IPS-15b (cell line): ENCODE data around the gene KHK.

Experiments used
- H3K27me3 ChIP-seq: one replicate; pipeline ENCODE4 v1.6.1; 2013; ENCODE audit warnings: low read length; ENCODE audit not compliant: control insufficient read depth, insufficient read depth
- H3K36me3 ChIP-seq: one replicate; pipeline ENCODE4 v1.6.1; 2013; ENCODE audit warnings: low read length; ENCODE audit not compliant: control insufficient read depth, insufficient read depth
- H3K4me1 ChIP-seq: one replicate; pipeline ENCODE4 v1.6.1; 2013; ENCODE audit warnings: mild to moderate bottlenecking, low read length; ENCODE audit not compliant: control insufficient read depth, insufficient read depth
- H3K4me3 ChIP-seq: one replicate; pipeline ENCODE4 v1.5.1; 2013; ENCODE audit warnings: low read depth, low read length
- H3K9ac ChIP-seq: one replicate; pipeline ENCODE4 v1.6.1; 2013; ENCODE audit warnings: low read depth, mild to moderate bottlenecking, low read length
- H3K9me3 ChIP-seq: one replicate; pipeline ENCODE4 v1.6.1; 2013; ENCODE audit warnings: mild to moderate bottlenecking, low read length; ENCODE audit not compliant: control insufficient read depth, insufficient read depth

KHK gene

DNA sequence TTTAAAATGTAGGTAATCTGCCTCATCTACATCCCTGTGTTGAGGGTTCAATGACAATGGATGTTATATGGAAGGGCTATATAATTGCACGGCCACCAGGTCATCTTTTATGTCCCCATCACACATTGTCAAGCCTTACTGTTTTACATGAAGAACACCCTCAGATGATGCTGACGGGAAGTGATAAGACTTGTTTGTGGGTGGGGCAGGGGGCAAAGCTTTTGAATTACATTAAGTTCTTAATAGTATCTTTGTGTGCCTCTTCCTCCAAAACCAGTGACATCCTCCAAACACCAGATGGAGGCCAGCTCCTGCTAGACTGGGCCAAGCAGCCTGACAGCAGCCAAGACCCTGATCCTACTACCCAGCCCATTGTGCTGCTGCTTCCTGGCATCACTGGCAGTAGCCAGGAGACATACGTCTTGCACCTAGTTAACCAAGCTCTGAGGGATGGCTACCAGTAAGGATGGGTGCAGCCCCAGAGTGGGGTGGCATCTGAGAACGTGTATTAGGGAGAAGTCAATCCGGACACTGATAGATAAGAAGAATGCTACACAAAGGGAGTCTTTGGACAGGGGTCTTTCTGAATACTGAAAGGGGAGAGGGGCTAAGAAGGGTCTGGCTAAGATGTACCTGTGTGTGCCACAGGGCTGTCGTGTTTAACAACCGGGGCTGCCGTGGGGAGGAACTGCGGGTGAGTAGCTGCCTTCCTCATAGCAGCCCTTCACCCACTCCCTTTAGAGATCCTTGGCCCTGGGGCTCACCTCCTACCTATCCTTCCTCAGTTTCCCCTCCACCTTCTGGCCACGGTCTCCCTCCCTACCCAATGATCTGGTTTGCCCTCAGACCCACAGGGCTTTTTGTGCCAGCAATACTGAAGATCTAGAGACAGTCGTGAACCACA lies 42.3 kb downstream of the KHK start:
- H3K4me3 ChIP-seq: no peak overlapping the region
- H3K9ac ChIP-seq: no peak overlapping the region
- peaks cover 3% of the 10 kb centered on the region for H3K4me1 ChIP-seq
- H3K9me3 ChIP-seq: no peaks in the 10 kb centered on the region
- peaks cover 31% of the 10 kb centered on the region for H3K36me3 ChIP-seq
- peaks cover 8% of the 10 kb centered on the region for H3K27me3 ChIP-seq

DNA sequence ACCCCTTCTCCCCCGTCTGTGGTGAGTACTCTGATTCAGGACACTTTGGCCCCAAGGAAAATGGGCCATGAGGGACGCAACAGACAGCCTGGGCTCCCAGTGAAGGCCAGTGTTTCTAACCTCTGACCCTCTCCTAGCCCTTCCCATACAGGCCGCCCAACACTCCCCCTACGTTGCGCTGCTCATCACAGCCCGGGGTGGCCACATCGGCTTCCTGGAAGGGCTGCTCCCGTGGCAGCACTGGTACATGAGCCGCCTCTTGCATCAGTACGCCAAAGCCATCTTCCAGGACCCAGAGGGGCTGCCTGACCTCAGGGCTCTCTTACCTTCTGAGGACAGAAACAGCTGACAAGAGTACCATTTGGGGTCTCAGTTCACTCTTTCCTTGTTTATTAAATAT lies 43.8 kb downstream of the KHK start:
- Histone ChIP-seq H3K4me3 (no peak overlapping the region), H3K9me3 (no peaks in the 10 kb centered on the region), H3K9ac (no peak overlapping the region), H3K4me1 (peaks cover 3% of the 10 kb centered on the region), H3K27me3 (no peaks in the 10 kb centered on the region), H3K36me3 (peaks cover 34% of the 10 kb centered on the region)

DNA sequence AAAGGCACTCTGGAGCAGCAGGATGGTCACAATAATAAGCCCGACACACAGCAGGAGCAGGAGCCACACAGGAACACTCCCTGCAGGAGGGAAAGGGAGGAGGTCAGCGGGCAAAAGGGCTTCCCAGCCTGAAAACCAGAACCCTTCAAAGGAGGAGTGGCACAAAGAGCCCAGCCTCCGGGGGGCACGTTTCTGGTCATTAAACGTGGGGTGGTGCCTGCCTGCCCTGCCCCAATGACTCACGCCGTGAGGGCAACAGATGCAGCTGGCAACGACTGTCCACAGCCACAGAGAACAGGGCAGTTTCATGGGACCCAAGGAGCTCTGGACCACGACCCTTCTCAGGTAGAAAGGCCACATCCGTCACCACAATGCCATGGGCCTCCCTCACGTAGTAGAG lies 44.9 kb downstream of the KHK start:
- Histone ChIP-seq H3K9me3 (no peaks in the 10 kb centered on the region), H3K9ac (no peak overlapping the region), H3K27me3 (no peaks in the 10 kb centered on the region), H3K4me3 (no peak overlapping the region), H3K36me3 (peaks cover 34% of the 10 kb centered on the region), H3K4me1 (peaks cover 3% of the 10 kb centered on the region)

DNA sequence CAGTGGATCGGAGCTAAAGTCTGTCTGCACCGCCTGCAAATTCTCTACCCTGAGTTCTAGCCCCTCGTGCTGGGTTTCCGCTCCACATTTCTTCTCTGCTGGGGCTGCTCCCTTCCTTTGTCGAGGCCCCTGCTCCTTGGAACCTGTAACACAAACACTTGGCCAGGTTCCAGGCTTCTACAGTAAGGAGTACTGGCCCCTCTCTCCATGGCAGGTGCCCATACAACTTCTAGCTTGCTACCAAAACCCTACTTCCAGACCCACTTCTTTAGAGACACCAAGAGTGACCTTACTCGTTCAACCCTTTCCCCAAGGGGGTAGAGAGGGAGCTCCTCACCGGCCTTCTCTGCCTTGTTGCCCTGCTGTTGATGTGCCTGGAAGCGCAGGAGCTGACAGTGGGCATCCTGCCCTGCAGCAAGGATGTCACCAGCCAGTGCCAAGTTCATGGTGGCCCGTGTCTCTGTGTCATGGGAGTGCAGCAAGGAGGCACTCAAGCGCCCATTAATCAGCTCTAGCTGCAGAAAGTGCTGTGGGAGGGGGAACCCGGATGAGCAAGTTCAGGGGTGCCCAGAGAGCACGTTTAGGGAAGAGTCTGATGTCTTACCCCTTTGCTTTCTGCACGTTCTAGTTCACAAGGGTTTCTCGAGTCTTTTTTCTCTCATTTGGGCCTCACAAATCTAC lies 46.8 kb downstream of the KHK start:
- peak overlapping the region; percentile 79 for H3K4me3 ChIP-seq
- H3K4me1 ChIP-seq: peaks cover 3% of the 10 kb centered on the region
- H3K36me3 ChIP-seq: peaks cover 34% of the 10 kb centered on the region

DNA sequence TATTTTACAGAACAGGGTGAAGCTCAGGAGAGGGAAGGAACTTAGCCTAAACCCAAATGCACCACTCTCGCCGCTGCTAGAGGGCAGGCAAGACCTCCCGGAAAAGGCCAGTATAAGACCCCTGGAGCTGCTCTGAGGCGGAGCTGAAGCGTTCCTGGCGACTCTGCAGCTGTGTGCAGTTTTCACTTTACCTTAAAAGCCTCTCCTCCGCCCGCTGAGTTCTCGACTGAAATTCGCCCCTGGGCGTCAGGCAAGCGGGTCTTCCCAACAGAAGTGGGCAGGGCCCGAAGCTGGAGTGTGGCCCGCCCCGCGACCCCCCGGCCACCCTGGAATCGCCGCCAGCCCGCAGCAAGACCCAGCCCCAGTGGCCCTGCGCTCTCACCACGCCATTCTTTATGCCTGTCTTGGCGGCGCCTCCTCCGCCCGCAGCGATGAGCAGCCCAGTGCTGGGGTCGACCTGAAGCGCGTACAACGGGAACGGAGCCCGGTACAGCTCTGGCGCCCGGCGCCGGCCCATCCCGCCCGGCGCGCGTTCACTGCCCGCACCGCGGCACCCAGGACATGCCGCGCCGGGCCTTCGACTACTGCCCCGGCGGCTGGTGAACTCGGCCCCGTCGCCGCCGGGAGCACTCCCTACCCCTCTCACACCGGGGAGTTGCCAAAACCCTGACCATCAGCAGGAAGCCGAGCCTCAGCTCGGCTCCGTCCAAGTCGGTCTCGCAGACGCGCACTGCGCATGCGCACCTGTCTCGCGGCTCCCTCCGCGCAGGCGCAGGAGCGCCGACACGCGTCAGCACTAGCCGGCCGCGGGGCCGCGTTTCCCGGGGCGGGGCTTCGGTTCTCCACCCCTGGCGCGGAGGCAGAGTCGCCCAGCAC lies 47.6 kb downstream of the KHK start, which contains the start of gene PREB:
PREB (minus strand) TSS at position 732 of the 876 bp plus-strand sequence; CDS start at position 517, 215 bp downstream.
- Histone ChIP-seq H3K9ac (peak within 1 kb of the TSS; percentile 83), H3K4me1 (peaks cover 3% of the 10 kb centered on the region), H3K27me3 (no peaks in the 10 kb centered on the region), H3K4me3 (peak within 1 kb of the TSS; percentile 79), H3K36me3 (peaks cover 34% of the 10 kb centered on the region), H3K9me3 (no peaks in the 10 kb centered on the region)

More for the DNA sequence above, 46.8 kb downstream of the KHK start:
- H3K27me3 ChIP-seq: no peaks in the 10 kb centered on the region
- peak overlapping the region; percentile 68 for H3K9ac ChIP-seq
- H3K9me3 ChIP-seq: no peaks in the 10 kb centered on the region

DNA sequence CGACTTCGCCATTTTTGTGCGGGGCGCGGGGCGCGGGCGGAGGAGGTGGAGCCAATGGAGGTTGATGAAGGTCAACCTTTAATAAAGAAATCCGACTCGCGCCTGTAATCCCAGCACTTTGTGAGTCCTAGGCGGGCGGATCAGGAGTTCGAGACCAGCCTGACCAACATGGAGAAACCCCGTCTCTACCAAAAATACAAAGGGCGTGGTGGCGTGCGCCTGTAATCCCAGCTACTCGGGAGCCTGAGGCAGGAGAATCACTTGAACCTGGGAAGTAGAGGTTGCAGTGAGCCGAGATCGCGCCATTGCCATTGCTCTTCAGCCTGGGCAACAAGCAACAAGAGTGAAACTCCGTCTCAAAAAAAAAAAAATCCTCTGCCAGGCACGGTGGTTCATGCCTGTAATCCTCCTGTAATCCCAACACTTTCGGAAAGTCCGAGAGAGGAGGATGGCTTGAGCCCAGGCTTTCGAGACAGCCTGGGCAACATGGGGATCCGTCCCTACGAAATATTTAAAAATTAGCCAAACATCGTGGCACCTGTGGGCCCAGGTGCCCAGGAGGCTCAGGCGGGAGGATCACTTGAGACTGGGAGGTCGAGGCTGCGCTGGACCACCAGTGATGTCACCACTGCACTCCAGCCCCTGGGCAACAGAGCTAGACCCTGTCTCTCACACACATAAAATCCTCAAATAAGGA lies 48.4 kb downstream of the KHK start:
- Histone ChIP-seq H3K27me3 (no peaks in the 10 kb centered on the region), H3K4me3 (peak overlapping the region; percentile 52), H3K9me3 (no peaks in the 10 kb centered on the region), H3K9ac (peak overlapping the region; percentile 83), H3K36me3 (peaks cover 31% of the 10 kb centered on the region), H3K4me1 (peaks cover 3% of the 10 kb centered on the region)

DNA sequence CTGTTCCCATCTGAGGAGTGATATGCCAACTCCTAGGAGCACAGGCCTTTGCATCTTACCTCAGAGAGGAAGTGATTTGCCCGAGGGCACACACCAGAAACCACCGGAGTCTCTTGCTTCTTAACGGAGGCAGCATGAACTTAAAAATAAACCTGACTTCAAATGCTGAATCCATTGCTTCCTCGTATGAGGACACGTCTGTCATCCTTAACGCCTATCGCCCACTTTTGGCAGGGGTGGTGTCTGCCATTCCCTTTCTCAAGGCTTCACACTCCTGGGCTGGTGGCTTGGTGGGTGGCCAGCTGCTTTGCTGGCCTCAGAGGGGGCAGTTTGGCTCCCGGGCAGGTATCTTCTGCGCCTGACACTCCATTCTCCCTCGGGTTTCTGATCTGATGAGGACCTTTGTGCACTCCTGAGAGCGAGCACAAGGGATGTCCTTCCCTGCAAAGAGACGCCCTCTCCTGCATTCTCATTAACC lies 48.9 kb downstream of the KHK start:
- Histone ChIP-seq H3K36me3 (peaks cover 26% of the 10 kb centered on the region), H3K4me1 (peaks cover 3% of the 10 kb centered on the region), H3K27me3 (no peaks in the 10 kb centered on the region), H3K4me3 (no peak overlapping the region), H3K9ac (no peak overlapping the region), H3K9me3 (no peaks in the 10 kb centered on the region)

DNA sequence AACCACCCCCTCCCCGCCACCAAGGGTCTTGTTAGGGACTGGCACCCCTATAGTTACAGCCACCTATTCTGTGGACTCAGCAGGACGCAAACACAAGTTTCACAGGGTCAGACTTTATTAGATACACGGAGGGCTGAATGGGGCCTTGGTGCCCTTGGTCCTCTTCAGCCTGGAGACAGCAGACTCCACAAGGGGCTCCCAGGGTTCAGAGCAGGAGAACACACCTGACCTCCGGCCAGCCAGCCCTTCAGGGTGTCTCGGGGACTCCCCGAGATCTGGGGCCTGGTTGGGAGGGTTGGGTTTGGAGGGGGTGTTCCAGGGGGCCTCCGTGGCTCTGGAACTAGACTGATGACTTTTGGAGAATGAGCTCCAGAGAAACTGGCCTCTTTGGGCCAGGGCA lies 50.2 kb downstream of the KHK start:
- peaks cover 17% of the 10 kb centered on the region for H3K36me3 ChIP-seq
- H3K9ac ChIP-seq: no peak overlapping the region
- peaks cover 3% of the 10 kb centered on the region for H3K4me1 ChIP-seq
- no peaks in the 10 kb centered on the region for H3K9me3 ChIP-seq
- no peaks in the 10 kb centered on the region for H3K27me3 ChIP-seq
- no peak overlapping the region for H3K4me3 ChIP-seq

DNA sequence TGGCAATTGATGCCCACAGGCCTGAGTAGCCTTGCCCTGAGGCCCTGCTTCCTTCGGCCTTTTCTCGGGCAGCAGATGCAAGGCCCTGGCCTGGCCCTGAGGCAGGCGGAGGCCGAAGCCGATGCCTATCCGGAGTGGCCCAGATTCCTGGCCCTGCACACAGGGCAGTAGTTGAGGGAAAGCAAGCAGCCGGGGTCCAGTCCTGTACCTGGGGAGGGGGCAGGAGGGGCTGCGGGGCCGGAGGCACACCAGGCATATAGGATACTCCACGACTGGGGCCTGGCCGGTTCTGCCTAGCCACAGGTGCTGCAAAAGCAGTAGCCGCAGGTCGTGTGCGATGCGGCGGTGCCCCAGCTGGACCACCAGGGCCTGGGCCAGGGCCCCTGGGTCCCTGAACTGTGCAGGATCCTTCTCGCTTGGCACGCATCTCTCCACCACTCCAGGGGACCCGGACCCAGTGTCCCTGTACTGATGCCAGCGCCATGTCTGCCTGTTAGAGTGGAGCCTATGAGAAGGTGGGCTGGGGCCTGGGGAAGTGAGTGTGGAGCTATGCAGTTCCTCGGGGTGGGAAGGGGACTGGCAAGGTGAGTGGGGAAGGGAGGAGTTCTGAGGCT lies 50.9 kb downstream of the KHK start:
- Histone ChIP-seq H3K9ac (no peak overlapping the region), H3K9me3 (no peaks in the 10 kb centered on the region), H3K27me3 (no peaks in the 10 kb centered on the region), H3K36me3 (peaks cover 10% of the 10 kb centered on the region), H3K4me3 (no peak overlapping the region), H3K4me1 (peaks cover 3% of the 10 kb centered on the region)

DNA sequence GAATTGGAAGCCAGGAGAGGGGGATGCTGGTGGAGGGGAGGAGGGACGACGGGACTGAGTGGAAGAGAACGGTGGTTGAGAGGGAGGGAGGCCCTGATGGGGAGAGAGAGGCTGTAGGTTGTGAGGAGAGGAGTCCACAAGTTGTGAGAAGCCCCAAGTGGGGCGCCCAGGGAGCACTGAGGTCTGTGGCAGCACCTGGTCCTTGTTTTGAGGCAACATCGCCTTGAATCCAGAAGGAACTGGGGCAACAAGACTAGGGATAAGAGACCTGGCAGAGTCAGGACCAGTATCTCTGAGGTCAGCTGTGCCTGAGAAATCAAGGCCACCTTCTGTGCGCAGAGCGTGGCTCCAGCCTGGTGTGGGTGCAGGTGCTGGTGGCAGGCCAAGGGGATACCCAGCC lies 51.5 kb downstream of the KHK start:
- no peak overlapping the region for H3K9ac ChIP-seq
- H3K27me3 ChIP-seq: no peaks in the 10 kb centered on the region
- H3K4me3 ChIP-seq: no peak overlapping the region
- peaks cover 3% of the 10 kb centered on the region for H3K4me1 ChIP-seq
- H3K9me3 ChIP-seq: no peaks in the 10 kb centered on the region
- peaks cover 3% of the 10 kb centered on the region for H3K36me3 ChIP-seq
